ENCODE data around the gene VPS9D1.
A peak's percentile ranks its signal among the peaks of the same experiment; 100 is the strongest.

Gene VPS9D1

DNA sequence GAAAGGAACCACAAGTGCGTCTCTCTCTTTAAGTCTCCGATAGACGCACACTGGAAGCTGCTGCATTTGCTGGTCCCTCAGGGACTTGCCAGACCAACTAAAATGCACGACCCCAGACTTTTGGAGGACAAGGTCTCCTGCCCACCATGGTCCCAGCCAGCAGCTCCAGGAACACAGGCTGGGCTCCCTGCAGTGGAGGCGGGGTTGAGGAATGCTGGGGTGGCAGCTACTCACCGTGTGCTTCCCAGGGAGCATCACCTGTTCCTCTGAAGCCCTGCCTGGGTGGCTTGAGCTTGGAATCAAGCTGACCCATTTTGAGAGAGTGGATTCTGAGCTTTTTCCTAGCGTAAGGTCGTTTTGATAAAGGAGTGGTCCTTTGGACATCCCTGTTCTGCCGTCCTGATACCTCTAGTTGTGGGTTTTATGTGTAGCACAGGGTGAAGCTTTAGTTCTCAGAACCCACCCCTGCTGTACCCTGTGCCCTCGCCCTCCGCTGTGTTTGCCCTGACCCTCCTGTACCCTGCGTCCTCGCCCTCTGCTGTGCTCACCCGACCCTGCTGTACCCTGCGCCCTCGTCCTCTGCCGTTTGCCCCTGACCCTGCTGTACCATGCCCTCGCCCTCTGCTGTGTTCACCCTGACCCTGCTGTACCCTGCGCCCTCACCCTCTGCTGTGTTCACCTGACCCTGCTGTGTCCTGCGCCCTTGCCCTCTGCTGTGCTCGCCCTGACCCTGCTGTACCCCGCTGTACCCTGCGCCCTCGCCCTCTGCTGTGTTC, 11.6 kb upstream of the VPS9D1 start:
- DNase-seq (ENCODE audit: low read depth), result no peak

DNA sequence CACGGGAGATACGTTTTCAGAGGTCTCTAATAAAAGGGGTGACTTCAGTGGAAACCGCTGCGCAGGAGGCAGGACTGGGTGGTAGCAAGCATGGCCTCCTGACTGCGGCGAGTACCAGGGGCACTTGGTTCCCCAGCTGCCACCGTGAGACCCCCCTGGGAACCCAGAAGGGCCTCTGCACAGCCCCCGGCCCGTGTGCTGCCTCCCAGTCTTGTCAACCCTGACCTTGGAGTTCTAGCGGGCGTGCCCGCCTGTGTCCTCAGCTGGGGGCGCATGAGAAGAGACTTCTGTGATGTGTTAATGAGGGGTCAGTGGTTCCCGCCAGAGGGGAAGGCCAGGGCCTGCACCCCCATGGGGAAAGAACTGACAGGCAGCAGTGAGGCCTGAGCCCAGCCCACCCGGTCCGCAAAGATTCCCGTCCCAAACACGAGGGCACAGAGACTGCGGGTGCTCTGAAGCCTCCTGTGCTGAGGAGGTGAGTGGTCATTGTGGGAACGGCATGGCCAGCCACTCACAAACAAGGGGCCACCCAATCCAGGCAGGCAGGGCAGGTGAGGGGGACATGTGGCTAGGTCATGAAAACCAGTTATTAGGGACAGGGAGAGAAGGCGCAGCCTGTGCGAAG, 10.0 kb upstream of the VPS9D1 start:
- DNase-seq (ENCODE audit: low read depth), result no peak

DNA sequence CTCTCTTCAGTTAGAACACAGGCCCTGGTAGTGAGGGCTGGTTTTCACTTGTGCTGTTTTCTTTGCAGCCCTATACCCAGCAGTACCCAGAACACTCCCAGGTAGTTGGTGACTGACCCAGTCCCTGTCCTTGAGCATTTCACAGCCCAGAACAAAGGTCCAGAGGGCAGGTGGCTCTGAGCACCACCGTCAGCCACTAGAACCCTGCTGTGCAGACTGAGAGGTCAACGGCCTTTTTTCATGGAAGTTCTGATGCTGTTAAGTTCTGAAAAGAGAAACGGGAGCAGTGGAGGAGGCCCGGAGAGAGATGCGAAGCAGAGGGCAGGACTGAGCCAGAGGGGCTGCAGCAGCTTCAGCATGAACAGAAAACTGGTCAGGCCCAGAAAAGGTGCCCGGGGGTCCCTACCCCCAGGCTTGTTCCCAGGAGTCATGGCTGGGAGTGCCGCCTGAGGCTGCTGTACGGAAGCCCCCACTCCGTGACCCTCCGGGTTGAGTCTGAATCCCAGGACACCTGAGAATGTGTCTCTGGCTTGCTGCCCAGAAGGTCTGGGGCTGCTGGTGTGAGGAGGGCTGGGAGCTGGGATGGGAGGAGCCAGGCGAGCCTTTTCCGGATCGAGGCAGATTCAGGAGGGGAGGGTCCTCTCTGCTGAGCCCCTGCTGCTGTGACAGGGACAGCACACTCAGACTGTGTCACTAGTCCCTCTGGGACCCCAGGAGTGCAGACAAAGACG, 9.3 kb upstream of the VPS9D1 start:
- DNase-seq (ENCODE audit: low read depth), result no peak

DNA sequence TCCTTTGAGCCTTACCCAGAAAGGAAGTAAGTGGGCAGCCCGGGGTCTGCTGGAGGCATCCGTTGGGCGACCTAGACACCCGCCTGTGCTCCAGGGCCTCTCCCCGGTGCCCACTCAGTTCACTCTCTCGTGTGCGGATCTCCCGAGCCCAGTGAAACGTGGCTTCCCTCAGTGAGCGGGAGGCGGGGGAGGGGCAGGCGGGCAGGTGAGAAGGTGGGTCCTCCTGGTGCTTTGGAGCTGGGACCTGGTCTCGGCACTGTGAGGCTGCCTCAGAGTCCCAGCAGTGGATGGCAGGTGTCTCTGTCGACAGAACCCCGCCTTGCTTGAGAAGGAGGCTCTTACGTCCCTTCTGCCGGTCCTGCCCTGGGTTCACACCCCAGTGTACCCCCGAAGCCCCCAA, 8.6 kb upstream of the VPS9D1 start:
- no peak for DNase-seq (ENCODE audit: low read depth)

DNA sequence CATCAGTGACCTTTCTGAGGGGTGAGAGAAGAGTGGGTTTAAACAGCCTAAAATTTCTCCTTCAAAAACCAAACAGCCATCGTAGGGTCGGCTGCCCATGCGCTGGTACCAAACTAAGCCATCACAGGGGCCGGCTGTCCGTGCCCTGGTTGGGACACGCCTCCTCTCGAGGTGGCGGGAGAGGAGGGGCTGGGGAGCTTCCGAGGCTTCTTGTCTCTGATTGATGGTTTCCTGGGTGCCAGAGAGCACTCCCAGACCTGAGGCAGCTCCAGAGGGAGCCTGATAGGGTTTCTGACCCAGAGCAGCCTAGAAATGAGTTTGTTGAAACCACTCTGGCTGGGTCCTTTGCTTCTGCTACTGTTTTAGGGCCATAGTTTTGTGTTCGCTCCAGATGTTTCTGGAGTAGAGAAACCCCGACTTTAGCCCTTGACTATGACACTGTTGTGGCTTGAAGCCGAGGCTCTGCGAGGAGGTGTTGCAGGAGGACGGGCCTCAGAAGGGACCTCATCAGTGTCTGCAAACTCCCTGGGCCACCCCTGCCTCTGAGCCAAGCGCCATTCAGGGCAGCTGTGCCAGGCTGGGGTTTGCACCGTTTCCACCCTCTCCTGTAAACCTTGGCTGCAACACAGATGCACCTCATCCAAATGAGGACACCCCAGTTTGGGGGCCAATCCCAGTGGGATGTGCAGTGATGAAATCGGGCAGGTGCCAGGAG, 6.9 kb upstream of the VPS9D1 start:
- no peak for DNase-seq (ENCODE audit: low read depth)

DNA sequence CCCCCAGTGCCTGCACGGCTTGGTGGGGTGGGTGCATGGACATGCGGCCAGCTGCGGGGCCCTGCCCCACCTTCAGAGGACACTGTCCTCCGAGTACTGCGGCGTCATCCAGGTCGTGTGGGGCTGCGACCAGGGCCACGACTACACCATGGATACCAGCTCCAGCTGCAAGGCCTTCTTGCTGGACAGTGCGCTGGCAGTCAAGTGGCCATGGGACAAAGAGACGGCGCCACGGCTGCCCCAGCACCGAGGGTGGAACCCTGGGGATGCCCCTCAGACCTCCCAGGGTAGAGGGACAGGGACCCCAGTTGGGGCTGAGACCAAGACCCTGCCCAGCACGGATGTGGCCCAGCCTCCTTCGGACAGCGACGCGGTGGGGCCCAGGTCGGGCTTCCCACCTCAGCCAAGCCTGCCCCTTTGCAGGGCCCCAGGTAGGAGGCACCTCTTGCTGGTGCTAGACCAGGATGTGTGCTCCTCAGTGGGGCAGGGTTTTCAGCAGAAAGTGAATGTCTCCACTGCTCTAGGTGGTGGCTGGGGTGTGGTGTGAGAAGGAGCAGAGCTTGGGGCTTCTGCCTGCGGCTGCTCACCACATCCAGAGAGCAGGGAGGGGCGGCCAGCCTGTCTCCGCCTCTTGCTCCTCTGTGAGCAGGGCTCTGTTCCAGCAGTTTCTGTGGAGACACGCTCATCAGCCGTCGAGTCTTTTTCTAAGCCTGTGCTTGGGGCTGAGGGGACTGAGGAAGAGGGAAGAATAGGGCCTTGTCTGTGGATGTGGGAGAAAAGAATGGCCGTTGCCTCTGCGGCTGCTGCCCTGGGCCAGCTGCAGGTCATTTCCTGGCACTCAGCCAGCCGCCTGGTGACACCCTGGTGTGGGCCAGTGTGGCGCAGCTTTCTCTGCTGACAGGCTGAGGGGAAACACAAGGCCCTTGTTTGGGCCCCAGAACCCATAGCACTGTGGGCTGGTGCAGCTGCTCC, 2.9 kb upstream of the VPS9D1 start:
- DNase-seq (ENCODE audit: low read depth), result peak; percentile 61

DNA sequence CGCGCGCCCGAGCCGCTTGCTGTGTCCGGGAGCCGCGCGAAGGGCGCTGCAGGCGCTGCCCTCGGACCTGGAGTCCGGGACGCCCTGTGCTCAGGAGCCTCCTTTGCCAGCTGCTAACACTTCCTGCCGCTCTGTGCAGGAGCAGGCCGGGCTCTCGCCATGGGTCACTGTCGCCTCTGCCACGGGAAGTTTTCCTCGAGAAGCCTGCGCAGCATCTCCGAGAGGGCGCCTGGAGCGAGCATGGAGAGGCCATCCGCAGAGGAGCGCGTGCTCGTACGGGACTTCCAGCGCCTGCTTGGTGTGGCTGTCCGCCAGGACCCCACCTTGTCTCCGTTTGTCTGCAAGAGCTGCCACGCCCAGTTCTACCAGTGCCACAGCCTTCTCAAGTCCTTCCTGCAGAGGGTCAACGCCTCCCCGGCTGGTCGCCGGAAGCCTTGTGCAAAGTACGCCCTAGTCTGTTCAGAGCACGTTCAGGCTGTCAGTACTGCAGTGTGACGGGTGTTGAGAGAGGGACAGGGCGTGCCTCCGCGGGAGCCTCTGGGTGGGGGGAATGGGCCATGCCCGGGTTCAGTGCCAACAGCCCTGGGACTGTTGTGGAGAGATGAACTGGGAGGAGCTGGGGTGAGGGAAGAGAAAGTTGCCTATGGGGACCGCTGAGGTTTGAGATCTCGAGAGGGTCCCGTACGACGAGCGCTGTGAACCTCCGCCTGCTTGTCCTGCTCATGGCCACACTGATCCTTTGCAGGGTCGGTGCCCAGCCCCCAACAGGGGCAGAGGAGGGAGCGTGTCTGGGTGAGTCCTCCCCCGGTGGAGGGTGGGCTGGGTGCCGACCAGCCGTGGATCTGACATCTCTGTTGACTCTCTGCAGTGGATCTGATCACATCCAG, 1.9 kb upstream of the VPS9D1 start:
- DNase-seq (ENCODE audit: low read depth), result peak; percentile 51

DNA sequence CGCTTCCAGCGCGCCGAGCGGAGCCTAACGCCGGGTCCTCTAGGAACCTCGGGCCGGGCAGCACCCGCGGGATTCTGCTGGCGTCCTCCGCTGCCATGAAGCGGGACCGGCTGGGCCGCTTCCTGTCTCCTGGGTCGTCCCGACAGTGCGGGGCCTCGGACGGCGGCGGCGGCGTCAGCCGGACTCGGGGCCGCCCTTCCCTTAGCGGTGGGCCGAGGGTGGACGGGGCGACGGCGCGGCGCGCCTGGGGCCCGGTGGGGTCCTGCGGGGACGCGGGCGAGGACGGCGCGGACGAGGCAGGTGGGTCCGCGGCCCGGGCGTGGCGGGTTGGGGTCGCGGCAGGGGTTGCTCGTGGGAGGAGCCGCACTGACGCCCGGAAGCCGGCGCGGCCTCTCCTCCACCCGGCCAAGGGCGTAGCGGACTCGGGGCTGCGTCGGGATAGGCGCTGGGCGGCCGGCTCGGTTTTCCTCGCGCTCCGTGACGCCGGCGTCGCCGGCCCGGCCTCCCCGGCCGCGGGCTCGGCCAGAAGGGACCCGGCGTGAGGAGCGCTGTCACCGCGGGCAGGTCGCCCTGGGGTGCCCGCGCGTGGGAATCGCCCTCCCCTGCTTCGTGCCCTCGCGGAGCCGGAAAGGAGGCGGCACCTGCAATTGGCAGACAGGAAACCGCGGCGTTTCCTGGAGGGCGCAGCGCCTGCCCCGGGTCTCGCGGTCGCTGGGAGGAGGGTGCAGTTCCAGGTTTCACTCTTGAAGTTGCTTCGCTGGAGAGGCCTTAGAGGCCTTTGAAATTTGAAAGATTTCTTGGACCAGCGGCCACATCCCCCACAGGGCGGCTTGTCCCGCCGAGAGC, 1.1 kb upstream of the VPS9D1 start:
- DNase-seq (ENCODE audit: low read depth), result peak; percentile 78

DNA sequence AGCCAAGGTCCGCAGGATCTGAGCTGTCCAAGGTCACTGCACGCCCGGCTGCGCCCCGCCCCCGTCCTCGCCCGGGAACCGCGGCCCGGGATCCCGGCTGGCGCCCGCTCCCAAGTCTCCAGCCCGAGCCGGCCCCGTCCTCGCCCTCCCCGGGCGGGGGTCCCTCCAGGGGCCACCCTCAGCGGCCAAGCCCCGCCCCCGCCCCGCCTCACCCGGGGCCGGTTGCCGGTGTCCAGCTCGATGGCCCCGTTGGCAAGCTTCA, 216 bp downstream of the VPS9D1 start:
- DNase-seq (ENCODE audit: low read depth), result no peak

DNA sequence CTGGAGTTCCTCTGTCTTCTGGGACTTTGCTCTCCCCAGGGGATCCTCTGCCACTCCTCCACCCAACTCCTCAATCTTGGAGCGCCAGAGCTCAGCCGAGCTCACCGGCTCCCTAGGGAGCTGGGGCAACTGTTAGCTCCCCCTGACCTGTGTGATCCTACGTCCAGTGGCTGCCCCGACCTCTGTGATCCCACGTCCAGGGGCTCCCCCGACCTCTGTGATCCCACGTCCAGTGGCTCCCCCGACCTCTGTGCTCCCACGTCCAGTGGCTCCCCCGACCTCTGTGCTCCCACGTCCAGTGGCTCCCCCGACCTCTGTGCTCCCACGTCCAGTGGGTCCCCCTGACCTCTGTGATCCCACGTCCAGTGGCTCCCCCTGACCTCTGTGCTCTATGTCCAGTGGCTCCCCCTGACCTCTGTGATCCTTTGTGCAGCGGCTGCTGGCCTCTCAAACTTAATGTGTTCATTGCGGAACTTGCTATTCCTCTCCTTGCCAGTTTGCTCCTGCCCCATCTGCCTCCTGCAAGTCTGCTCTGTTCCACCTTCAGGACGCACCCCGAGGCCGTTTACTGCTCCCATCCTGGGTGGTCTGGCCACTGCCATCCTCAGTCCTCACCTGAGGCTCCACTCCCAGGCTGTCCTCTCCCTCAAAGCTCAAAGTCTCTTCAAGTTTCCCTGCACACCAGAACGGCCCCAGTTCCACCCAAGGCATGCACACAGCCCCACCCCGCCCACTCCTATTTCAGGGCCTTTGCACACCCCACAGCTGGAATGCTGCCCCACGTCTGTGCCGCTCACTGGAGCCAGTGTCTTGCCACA, 2.8 kb downstream of the VPS9D1 start:
- DNase-seq (ENCODE audit: low read depth), result no peak

DNA sequence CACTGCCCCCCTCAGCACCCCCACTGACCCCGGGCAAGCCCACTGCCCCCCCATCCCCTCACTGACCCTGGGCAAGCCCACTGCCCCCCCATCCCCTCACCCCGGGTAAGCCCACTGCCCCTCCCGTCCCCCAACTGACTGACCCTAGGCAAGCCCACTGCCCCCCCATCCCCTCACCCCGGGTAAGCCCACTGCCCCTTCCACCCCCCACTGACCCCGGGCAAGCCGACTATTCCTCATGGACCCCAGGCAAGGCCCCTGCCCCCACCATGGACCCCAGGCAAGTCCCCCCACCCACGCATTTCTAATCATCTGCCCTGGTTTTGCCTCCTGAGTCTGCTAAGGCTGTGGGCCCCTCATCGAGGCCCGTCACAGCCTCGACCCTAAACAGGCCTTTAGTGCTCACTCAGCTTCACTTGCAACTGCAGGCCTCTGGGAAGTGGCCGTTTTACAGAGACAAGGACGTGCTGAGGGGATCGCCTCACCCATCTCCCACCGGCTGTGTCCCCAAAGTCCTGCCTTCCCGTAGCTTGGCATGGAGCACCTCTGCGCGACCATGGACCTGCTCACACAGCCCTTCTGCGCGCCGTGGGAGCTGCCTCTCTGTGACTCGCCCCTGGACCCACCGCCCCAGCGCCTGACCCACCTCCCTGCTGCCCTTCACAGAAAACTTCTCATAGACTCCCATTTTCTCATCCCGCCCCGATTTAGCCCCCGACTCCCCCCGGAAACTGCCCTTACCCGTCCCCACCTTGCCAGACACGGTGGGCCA, 3.6 kb downstream of the VPS9D1 start:
- no peak for DNase-seq (ENCODE audit: low read depth)

DNA sequence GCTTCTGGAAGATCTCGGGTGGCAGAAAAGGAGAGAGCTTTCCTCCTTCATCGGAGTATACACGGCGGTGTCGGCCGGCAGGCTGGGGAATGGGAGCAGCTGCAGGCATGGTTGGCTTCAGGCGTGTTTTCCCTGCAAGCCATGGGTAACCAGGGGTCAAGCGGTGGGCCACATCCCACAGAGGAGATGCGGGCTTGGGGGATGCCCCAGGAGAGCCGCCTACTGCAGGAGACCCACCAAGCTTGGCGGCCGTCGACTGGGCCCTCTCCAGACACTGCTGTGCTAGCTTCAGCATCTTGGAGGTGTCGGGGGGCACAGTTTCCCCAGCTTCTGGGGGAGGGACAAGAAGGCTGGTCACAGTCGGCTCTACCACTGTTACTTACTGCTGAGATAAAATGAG, 4.2 kb downstream of the VPS9D1 start:
- no peak for DNase-seq (ENCODE audit: low read depth)

DNA sequence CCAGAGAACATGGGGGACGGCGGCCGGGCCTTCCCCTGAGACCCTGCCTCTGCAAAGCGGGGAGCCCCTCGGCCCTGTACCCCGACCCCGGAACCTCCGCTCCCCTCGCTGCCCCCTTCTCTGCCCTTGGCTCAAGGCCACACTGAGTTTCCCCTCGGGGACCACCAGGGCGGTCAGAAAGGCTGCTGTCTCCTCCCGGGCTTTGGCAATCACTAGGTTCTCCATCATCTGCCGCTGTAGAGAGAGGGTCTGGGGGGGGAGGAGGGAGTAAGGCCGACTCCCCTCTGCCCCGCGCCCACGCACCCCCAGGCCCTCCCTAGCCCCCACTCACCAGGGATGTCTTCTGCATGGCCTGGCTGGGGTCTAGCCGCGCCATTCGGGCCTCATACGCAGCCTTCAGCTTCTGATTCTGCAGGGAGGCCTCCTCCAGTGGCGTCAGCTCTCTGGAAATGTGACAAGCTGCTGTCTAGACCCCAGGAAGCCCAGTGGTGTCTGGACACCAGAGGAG, 8.4 kb downstream of the VPS9D1 start:
- no peak for DNase-seq (ENCODE audit: low read depth)

DNA sequence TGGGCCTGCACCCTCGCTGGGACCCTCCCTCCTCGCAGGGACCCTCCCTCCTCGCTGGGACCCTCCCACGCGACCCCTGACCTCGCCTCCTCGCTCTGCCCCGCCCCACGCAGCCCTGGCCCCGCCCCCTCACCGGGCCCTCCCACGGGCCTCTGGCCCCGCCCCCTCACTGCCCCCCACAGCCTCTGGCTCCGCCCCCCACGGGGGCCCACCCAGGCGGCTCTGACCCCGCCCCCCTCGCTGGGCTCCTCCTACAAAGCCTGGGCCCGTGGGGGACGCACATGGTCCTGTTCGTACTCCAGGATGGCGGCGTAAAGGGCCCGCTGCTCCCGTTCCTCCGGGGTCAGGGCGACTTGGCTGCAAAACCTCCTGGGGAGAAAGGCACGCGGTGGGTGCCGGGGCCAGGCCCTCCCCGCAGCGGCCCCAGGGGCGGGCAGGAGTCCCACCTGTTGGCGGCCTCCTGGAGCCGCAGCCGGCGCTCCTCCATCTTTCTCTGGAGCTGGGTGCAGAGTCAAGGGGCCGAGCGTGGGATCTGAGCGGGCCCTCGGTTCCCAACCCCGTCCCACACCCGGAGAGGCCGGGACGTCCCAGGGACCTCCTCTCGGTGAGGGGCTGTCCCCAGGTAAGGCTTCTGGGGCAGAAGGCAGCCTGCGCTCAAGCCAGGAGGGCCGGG, 9.0 kb downstream of the VPS9D1 start:
- DNase-seq (ENCODE audit: low read depth), result no peak

DNA sequence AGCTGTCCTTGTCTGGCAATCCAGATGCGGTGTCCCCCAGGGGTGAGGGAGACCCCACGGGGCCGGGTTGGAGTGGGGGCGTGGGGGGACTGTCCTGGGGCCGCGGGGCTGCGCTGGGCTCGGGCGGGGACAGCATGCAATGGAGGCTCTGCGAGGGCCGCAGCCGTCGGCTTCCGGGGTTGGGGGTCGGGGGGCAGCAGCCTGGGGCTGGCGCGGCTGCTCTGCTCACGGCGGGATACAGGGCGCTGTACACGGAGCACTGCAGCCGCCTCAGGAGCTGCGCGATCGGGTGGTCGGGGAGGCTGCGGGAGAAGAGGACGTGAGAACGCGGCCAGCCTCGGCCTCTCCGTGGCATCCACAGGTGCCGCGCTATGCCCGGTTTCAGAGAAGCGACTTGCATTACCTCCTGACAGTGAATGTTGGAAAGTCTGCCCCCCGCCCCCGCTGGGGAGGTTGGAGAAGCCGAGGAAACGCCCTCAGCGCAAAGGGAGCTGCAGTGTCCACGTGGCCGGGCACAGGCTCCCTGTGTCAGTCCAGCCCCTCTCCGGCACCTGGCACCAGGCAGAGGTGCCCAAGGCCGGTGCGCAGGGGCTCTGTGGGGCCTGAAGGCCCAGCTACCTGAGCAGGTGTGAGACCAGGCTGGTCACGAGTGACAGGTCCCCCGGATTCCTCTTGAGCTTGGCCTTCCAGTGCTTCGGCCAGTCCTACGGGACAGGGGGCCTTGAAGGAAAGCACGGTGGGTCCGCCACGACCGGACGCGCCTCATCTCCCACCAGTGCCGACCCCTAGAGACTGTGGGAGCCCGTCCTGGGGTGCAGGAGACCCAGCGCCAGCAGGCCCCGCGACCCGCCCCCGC, 9.8 kb downstream of the VPS9D1 start:
- no peak for DNase-seq (ENCODE audit: low read depth)

DNA sequence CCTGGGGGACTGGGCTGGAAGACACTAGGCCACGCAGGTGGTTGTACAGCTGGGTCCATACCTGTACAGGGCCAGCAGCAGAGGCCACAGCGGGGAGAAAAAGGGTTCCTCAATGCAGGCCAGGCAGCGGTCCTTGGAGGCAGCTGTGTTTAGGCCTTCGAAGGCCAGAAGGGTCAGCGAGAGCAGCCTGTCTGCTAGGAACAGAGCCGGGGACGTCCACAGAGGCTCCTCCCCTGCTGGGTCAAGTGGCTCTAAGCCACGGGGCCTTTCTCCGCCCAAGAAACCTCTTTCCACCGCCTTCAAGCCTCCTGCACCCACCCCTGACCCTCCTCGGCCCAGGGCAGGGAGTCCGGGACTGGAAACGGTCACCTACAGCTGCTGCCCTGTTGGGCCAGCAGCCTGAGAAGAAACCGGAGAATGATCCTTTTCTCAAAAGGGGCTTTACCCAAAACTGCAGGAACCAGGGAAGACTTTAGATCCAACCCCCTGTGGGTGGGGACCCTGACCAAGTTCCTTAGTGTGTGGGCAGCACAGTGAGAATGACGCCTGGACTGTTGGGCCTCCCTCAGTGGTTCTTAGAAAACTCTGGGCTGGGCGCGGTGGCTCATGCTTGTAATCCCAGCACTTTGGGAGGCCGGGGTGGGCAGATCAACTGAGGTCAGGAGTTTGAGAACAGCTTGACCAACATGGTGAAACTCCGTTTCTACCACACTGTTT, 10.8 kb downstream of the VPS9D1 start:
- DNase-seq (ENCODE audit: low read depth), result no peak
